ENCODE results near the gene AHRR. TPM values are rescaled to one million over a fixed set of nuclear protein-coding genes. Genes with fewer than 3 reads are reported as not detected.

The AHRR gene
- total and polyA plus RNA-seq, 2 donors from 2014 or later: 0.71 to 1.7 TPM

GRCh38 chr5:317086-317811 is 4.3 kb upstream of the AHRR start:
- Histone ChIP-seq H3K27me3 (ENCODE audit: control insufficient read depth, insufficient read depth, low read length) (peaks cover 12% of the 10 kb centered on the region), H3K4me1 (ENCODE audit: control insufficient read depth in 2 of 3, insufficient read depth in 2 of 3, low read depth in 1 of 3, low read length in 3 of 3) (peaks cover 0 to 4% (median 0%) of the 10 kb centered on the region in 3 donors), H3K9ac (ENCODE audit: low read length in 3 of 3) (no peak overlapping the region), H3K27ac (ENCODE audit: low read depth in 2 of 2, low read length in 2 of 2) (no peak overlapping the region), H3K4me3 (ENCODE audit: low read length in 3 of 3) (no peak overlapping the region), H3K9me3 (ENCODE audit: control insufficient read depth in 2 of 3, insufficient read depth in 1 of 3, low read length in 3 of 3) (no peaks in the 10 kb centered on the region), H3K36me3 (ENCODE audit: control insufficient read depth in 2 of 3, insufficient read depth in 3 of 3, low read length in 3 of 3) (peaks cover 3 to 17% (median 11%) of the 10 kb centered on the region in 3 donors)
- no peak for FAIRE-seq
- intact Hi-C loops (cut with DNase I): no loop called here
- TF ChIP-seq, protein P1, sequence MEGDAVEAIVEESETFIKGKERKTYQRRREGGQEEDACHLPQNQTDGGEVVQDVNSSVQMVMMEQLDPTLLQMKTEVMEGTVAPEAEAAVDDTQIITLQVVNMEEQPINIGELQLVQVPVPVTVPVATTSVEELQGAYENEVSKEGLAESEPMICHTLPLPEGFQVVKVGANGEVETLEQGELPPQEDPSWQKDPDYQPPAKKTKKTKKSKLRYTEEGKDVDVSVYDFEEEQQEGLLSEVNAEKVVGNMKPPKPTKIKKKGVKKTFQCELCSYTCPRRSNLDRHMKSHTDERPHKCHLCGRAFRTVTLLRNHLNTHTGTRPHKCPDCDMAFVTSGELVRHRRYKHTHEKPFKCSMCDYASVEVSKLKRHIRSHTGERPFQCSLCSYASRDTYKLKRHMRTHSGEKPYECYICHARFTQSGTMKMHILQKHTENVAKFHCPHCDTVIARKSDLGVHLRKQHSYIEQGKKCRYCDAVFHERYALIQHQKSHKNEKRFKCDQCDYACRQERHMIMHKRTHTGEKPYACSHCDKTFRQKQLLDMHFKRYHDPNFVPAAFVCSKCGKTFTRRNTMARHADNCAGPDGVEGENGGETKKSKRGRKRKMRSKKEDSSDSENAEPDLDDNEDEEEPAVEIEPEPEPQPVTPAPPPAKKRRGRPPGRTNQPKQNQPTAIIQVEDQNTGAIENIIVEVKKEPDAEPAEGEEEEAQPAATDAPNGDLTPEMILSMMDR (IDR thresholded peaks at IDR 0.05; ENCODE audit: borderline replicate concordance, extremely low read depth, insufficient read depth): peak; percentile 19
- DNase-seq: peak; percentile 56 to 87 (median 84)

GRCh38 chr5:318341-318897 is 3.1 kb upstream of the AHRR start:
- FAIRE-seq: no peak
- H3K4me3 ChIP-seq (ENCODE audit: low read length in 3 of 3): no peak overlapping the region
- H3K27ac ChIP-seq (ENCODE audit: low read depth in 2 of 2, low read length in 2 of 2): no peak overlapping the region
- H3K36me3 ChIP-seq (ENCODE audit: control insufficient read depth in 2 of 3, insufficient read depth in 3 of 3, low read length in 3 of 3): peaks cover 3 to 12% (median 11%) of the 10 kb centered on the region in 3 donors
- peak in 4 of 5 donors; percentile 77 to 88 (median 79) for DNase-seq
- intact Hi-C loops (cut with DNase I): no loop called here
- peaks cover 0 to 4% (median 0%) of the 10 kb centered on the region in 3 donors for H3K4me1 ChIP-seq (ENCODE audit: control insufficient read depth in 2 of 3, insufficient read depth in 2 of 3, low read depth in 1 of 3, low read length in 3 of 3)
- TF ChIP-seq, protein P1 (IDR thresholded peaks at IDR 0.05; ENCODE audit: borderline replicate concordance, extremely low read depth, insufficient read depth): no peak
- H3K27me3 ChIP-seq (ENCODE audit: control insufficient read depth, insufficient read depth, low read length): peaks cover 12% of the 10 kb centered on the region
- no peaks in the 10 kb centered on the region for H3K9me3 ChIP-seq (ENCODE audit: control insufficient read depth in 2 of 3, insufficient read depth in 1 of 3, low read length in 3 of 3)
- no peak overlapping the region for H3K9ac ChIP-seq (ENCODE audit: low read length in 3 of 3)

DNA sequence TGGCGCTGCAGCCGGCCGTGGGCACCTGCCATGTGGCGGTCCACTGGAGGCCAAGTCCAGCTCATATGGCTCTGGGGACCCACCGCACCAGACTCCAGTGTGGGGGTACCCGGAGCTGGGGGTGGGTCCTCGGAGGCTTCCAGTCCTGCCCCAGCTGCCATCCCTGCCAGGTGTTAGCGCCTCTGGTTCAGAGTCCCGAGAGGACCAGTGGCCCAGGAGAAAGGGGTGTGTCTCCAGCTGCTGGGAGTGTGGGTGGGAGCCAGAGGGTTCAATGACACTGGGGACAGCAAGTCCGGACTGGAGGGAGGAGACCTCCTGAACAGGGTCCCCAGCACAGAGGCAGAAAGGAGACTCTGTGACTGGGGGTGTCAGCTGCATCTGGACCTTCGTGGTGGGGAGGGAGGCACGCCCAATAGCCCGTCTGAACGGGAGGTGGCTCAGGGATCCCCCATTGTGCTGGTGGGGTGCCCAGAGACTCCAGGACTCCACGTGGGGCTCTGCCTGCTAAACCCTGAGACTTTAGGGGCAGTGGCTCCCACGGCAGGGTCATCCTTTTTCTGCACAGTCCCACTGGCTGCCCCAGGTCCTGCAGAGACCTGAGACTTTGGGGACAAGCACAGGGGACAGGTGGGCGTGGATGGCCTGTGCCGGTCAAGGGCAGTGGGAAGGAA is 2.4 kb upstream of the AHRR start:
- intact Hi-C loops (cut with DNase I): no loop called here

More for the DNA sequence above, 2.4 kb upstream of the AHRR start:
- FAIRE-seq (no peak), DNase-seq (peak in 1 of 5 donors; percentile 46)
- no peak overlapping the region for H3K9ac ChIP-seq (ENCODE audit: low read length in 3 of 3)
- H3K27me3 ChIP-seq (ENCODE audit: control insufficient read depth, insufficient read depth, low read length): peaks cover 12% of the 10 kb centered on the region
- peaks cover 3 to 11% (median 9%) of the 10 kb centered on the region in 3 donors for H3K36me3 ChIP-seq (ENCODE audit: control insufficient read depth in 2 of 3, insufficient read depth in 3 of 3, low read length in 3 of 3)
- H3K4me1 ChIP-seq (ENCODE audit: control insufficient read depth in 2 of 3, insufficient read depth in 2 of 3, low read depth in 1 of 3, low read length in 3 of 3): peaks cover 0 to 4% (median 0%) of the 10 kb centered on the region in 3 donors
- no peak overlapping the region for H3K4me3 ChIP-seq (ENCODE audit: low read length in 3 of 3)
- no peaks in the 10 kb centered on the region for H3K9me3 ChIP-seq (ENCODE audit: control insufficient read depth in 2 of 3, insufficient read depth in 1 of 3, low read length in 3 of 3)
- no peak overlapping the region for H3K27ac ChIP-seq (ENCODE audit: low read depth in 2 of 2, low read length in 2 of 2)
- TF ChIP-seq, protein P1 (IDR thresholded peaks at IDR 0.05; ENCODE audit: borderline replicate concordance, extremely low read depth, insufficient read depth): no peak
